Transverse colon (tissue), 4 donors: ENCODE measurements around the gene TEX53. TPM values are rescaled to one million over a fixed set of nuclear protein-coding genes. Genes with fewer than 3 reads are reported as not detected.

Source experiments
- DNase-seq: peaks from one replicate; pipeline ENCODE4 v3.0.0-alpha.2; 2019
- H3K27ac ChIP-seq, 4 donors: fragments of 200-600 bp; sonication (generic); 2 replicates each; pipeline ENCODE4 v1.5.1; 2016 to 2018; ENCODE audit warnings: inconsistent platforms in 4 of 4
- H3K27me3 ChIP-seq: fragments of 200-600 bp; sonication (generic); 2 replicates; pipeline ENCODE4 v1.5.1; 2017; ENCODE audit warnings: inconsistent platforms
- H3K36me3 ChIP-seq, 4 donors: fragments of 200-600 bp; sonication (generic); 2 replicates each; pipeline ENCODE4 v1.5.1; 2017 to 2019; ENCODE audit warnings: inconsistent platforms in 4 of 4
- H3K4me1 ChIP-seq, 4 donors: fragments of 200-600 bp; sonication (generic); 2 replicates each; pipeline ENCODE4 v1.5.1; 2017 to 2020; ENCODE audit warnings: inconsistent platforms in 4 of 4
- H3K4me3 ChIP-seq, 4 donors: fragments of 200-600 bp; sonication (generic); 1 replicate in 1 of 4; 2 replicates in 3 of 4; pipeline versions ENCODE4 v1.5.1 to v1.6.1; 2017 to 2019; ENCODE audit warnings: inconsistent platforms in 4 of 4
- H3K9me3 ChIP-seq, 2 donors: fragments of 200-600 bp; sonication (generic); 2 replicates each; pipeline ENCODE4 v1.5.1; 2017 to 2019; ENCODE audit warnings: inconsistent platforms in 2 of 2
- EP300 ChIP-seq: sonication (generic); formaldehyde crosslinking; IDR thresholded peaks from one replicate; pipeline ENCODE4 v1.6.1; 2017; ENCODE audit warnings: antibody characterized with exemption, low read depth
- POLR2A ChIP-seq: fragments of 450-650 bp; IDR thresholded peaks from one replicate; pipeline ENCODE4 v1.6.1; 2016; ENCODE audit warnings: antibody characterized with exemption, mild to moderate bottlenecking, moderate library complexity
- POLR2AphosphoS5 ChIP-seq, 3 donors: sonication (generic); formaldehyde crosslinking; IDR thresholded peaks; one replicate each; pipeline ENCODE4 v1.6.1; 2016; ENCODE audit warnings: antibody characterized with exemption in 3 of 3
- WGBS, 2 donors: methylation state at CpG; one replicate each; pipeline ENCODE4 v1.1.5; 2018; ENCODE audit warnings: low coverage in 1 of 2; 5-methylcytosine and 5-hydroxymethylcytosine counted together
- in situ Hi-C, 4 donors: fragments of 200-750 bp; cut with MboI; loops; one replicate each; pipeline versions ENCODE4 v1.15.0 to v1.15.1; 2017; ENCODE audit warnings: low sequenced_read_pairs in 3 of 4, low pct_ligation_motif_present in 1 of 4, low pct_unique_long_range_greater_than_20kb in 1 of 4
- intact Hi-C: fragments of 100-400 bp; cut with DNase I; formaldehyde crosslinking; loops from one replicate; pipeline ENCODE4 v1.15.1; 2023; ENCODE audit warnings: low total_unique reads
- total RNA-seq, 4 donors: library from RNA; depleted of rRNA; stranded (reverse); fragments of >200 nt; gene quantifications; one replicate each; pipeline ENCODE4 v1.1.0, GENCODE V29; 2016
- TF ChIP-seq, protein P1 (sequence below), 5 experiments: fragments of 200-600 bp in 3 of 5; fragments of 450-650 bp in 2 of 5; sonication (generic) in 3 of 5; IDR thresholded peaks; 1 replicate in 2 of 5; 2 replicates in 3 of 5; pipeline ENCODE4 v1.5.1; 2016 to 2017; ENCODE audit warnings: antibody characterized with exemption in 5 of 5, inconsistent platforms in 3 of 5, mild to moderate bottlenecking in 2 of 5, moderate library complexity in 1 of 5

Gene TEX53
- total RNA-seq, 4 donors from 2014 or later = not detected

DNA sequence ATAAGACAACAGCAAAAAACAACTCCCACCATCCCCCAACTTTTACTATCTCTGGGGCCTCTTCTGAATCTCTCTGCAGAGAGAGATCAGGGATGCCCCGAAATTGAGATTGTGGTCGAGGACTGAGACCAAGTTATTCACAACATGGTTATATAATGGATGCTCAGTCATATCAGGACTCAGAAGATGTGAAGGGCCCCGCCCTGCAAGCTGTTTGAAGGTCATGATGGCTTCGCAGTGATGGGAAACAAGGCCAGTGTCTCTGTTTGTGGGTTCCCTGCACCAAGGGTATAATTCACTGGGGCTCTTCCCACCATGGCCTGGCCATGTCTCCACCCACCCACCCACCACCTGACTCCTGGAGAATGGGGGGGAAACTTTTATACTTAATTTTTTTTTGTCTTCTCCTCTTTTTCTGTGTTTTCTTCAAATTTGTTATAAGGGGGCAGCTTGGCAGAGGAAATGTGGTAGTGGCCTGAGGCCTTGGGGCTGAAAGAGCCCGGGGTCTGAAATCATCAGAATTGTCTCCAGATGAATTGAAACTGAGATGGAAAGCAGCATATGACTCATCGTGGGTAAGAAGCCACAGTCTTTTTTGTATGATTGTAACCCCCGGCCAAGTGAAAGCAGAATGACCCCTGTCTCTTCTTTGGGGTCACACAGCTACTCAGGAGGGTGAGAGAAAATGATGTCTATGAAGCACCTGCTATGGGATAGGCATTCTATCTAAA is 39.4 kb upstream of the TEX53 start:
- intact Hi-C loops = no loop called here
- H3K4me3 ChIP-seq = no peak overlapping the region

DNA sequence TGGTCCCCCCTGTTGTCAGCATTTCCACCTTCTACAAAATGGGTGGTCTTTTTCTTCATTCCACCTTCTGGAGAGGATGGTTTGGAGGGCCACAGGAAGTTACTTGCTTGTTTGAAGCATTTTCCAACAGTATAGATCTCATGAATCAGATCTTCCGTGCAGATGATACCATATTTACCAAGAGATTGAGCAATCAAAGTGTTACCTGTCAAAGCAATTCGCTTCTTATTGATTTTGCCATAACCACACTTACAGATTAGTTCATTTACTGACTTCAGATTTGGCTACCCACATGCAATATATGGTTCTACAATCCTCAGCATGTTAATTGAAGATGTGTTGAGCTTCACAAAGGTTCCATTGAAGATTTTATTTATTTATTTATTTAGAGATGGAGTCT is 38.3 kb upstream of the TEX53 start:
- in situ Hi-C loops = loop anchor here in 2 of 4 donors (25.0 kb wide), 1 partner anchor 816 kb away; no protein-coding TSS in a partner anchor
- H3K4me1 ChIP-seq = peaks cover 0 to 10% (median 6%) of the 10 kb centered on the region in 4 donors
- 37 to 69% methylated on average over 2 of the region's 2 CpGs for WGBS, 2 donors
- no peaks in the 10 kb centered on the region for H3K27me3 ChIP-seq
- TF ChIP-seq EP300 (no peak), POLR2AphosphoS5 (IDR thresholded peaks at IDR 0.05) (no peak), POLR2A (no peak)
- TF ChIP-seq, protein P1, sequence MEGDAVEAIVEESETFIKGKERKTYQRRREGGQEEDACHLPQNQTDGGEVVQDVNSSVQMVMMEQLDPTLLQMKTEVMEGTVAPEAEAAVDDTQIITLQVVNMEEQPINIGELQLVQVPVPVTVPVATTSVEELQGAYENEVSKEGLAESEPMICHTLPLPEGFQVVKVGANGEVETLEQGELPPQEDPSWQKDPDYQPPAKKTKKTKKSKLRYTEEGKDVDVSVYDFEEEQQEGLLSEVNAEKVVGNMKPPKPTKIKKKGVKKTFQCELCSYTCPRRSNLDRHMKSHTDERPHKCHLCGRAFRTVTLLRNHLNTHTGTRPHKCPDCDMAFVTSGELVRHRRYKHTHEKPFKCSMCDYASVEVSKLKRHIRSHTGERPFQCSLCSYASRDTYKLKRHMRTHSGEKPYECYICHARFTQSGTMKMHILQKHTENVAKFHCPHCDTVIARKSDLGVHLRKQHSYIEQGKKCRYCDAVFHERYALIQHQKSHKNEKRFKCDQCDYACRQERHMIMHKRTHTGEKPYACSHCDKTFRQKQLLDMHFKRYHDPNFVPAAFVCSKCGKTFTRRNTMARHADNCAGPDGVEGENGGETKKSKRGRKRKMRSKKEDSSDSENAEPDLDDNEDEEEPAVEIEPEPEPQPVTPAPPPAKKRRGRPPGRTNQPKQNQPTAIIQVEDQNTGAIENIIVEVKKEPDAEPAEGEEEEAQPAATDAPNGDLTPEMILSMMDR (IDR thresholded peaks at IDR 0.05) = no peak
- no peaks in the 10 kb centered on the region for H3K9me3 ChIP-seq
- intact Hi-C loops = no loop called here
- no peak overlapping the region for H3K27ac ChIP-seq
- no peaks in the 10 kb centered on the region for H3K36me3 ChIP-seq
- no peak overlapping the region for H3K4me3 ChIP-seq
- no peak for DNase-seq

More for the DNA sequence above, 39.4 kb upstream of the TEX53 start:
- no peak for DNase-seq
- 54 to 70% methylated on average over 2 to 7 of the region's 7 CpGs for WGBS, 2 donors
- Histone ChIP-seq H3K9me3 (no peaks in the 10 kb centered on the region), H3K36me3 (no peaks in the 10 kb centered on the region), H3K27ac (no peak overlapping the region), H3K27me3 (no peaks in the 10 kb centered on the region), H3K4me1 (peaks cover 0 to 10% (median 6%) of the 10 kb centered on the region in 4 donors)
- TF ChIP-seq POLR2AphosphoS5 (IDR thresholded peaks at IDR 0.05) (no peak), POLR2A (no peak), EP300 (no peak)
- TF ChIP-seq, protein P1 (IDR thresholded peaks at IDR 0.05) = no peak
- in situ Hi-C loops = loop anchor here in 2 of 4 donors (25.0 kb wide), 1 partner anchor 815 kb away; no protein-coding TSS in a partner anchor

DNA sequence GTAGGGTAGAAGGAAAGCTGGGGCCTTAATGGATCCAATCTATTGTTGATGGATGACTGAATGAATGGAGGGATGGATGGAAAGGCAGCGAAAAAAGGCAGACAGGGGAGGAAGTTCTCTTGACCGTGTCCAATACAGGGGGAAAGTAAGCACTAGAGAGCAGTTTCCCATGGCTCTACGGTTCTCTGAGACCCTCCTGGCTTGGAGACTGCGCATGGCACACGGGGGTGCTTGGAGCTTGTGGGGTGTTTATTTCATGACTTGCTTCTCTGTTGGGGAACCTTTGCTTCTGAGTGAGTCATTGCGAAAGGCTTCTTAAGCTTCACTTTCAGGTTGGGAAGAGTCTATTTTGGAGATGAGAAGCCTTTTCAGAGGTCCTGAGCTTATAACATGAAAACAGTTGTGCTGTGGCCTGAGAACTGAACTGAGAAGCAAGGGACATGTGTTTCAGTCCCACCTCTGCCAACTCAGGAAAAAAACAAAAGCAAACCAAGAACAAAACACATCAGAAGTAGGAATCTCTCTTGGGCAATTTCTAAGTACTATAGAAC is 37.2 kb upstream of the TEX53 start:
- H3K9me3 ChIP-seq = no peaks in the 10 kb centered on the region
- in situ Hi-C loops (loop anchor here in 2 of 4 donors (25.0 kb wide), 1 partner anchor 818 kb away; no protein-coding TSS in a partner anchor), intact Hi-C loops (no loop called here)
- DNase-seq = no peak
- H3K36me3 ChIP-seq = no peaks in the 10 kb centered on the region
- TF ChIP-seq, protein P1 (IDR thresholded peaks at IDR 0.05) = no peak
- TF ChIP-seq POLR2A = no peak
- TF ChIP-seq POLR2AphosphoS5 (IDR thresholded peaks at IDR 0.05) = no peak
- H3K27me3 ChIP-seq = no peaks in the 10 kb centered on the region
- 84 to 92% methylated on average over 5 to 6 of the region's 6 CpGs for WGBS, 2 donors
- peaks cover 0 to 10% (median 6%) of the 10 kb centered on the region in 4 donors for H3K4me1 ChIP-seq
- H3K4me3 ChIP-seq = no peak overlapping the region
- H3K27ac ChIP-seq = no peak overlapping the region

DNA sequence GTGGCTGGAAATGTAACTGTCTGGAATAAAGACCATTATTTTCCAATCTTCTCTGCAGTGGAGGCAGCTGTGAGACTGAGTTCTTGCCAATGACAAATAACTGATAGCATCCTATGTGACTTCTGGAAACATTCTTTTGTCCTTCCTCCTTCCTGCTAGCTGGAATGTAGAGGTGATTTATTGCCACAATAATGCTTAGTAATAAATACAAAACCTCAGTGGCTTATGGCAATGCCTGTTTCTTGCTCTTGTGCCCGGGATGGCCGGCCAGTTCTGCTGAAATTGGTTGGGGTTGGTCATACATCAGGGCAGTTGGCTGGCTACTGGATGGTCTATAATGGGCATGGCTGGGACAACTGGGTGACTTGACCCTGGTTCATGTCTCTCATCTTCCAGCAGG is 36.5 kb upstream of the TEX53 start:
- TF ChIP-seq POLR2AphosphoS5 (IDR thresholded peaks at IDR 0.05) (no peak), POLR2A (no peak), EP300 (no peak)
- TF ChIP-seq, protein P1 (IDR thresholded peaks at IDR 0.05) = no peak
- H3K27ac ChIP-seq = no peak overlapping the region

More for the DNA sequence above, 36.5 kb upstream of the TEX53 start:
- H3K36me3 ChIP-seq = no peaks in the 10 kb centered on the region
- intact Hi-C loops (no loop called here), in situ Hi-C loops (loop anchor here in 2 of 4 donors (25.0 kb wide), 1 partner anchor 818 kb away; no protein-coding TSS in a partner anchor)
- WGBS, 2 donors = 26 to 60% methylated on average over 1 to 2 of the region's 2 CpGs
- H3K9me3 ChIP-seq = no peaks in the 10 kb centered on the region
- peaks cover 0 to 10% (median 6%) of the 10 kb centered on the region in 4 donors for H3K4me1 ChIP-seq
- DNase-seq = no peak
- H3K27me3 ChIP-seq = no peaks in the 10 kb centered on the region
- H3K4me3 ChIP-seq = no peak overlapping the region
